Ecto neural progenitor cell (in vitro differentiated cells): ENCODE results near the gene CALCOCO2.
"Not testable (repeated sequence)": the region's sequence is repeated elsewhere in the genome, so short reads cannot be mapped to it uniquely, and the experiment has no call there.

Experiments
- DNase-seq: peaks from one replicate; pipeline ENCODE4 v3.0.0-alpha.2; 2018; ENCODE audit warnings: low spot score

CALCOCO2 gene, protein sequence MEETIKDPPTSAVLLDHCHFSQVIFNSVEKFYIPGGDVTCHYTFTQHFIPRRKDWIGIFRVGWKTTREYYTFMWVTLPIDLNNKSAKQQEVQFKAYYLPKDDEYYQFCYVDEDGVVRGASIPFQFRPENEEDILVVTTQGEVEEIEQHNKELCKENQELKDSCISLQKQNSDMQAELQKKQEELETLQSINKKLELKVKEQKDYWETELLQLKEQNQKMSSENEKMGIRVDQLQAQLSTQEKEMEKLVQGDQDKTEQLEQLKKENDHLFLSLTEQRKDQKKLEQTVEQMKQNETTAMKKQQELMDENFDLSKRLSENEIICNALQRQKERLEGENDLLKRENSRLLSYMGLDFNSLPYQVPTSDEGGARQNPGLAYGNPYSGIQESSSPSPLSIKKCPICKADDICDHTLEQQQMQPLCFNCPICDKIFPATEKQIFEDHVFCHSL

DNA sequence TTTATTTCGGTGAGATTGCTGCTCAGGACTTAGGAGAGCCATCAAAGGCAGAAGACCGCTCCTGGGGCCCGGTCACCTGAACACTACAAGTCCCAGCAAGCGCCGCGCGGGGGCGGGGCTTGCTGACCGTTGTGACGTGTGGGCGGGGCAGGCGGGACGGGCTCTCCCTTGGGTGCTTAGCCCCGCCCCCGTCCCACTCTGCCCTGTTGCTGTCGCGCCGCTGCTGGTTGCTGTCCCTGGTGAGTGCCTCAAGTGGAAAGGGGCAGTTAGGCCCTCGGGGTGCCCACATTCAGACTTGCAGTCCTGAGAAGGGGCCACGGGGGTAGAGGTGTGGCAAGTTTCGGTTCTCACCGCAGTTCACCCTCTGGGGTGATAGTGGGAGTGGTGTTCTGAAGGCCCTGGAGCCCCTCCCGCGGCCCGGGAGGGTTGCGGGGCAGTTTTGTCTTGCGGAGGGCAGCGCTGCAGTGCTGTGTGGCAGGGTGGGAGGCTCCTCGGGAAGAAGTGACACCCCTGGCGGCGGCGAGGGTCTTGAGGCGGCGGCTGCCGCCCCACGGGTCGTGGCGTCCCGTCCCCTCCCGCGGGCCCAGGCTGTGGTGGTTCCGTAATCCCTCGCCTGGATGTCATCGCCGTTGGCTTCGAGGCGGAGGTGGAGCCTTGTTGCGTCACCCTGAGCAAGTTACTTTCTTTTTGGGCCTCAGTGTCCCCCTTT is at the start of gene CALCOCO2:
Gene CALCOCO2 (plus strand): TSS at position 196 of the 709 bp plus-strand sequence. CDS start 10,673 bp downstream, outside the sequence.
- DNase-seq: peak; percentile 97

DNA sequence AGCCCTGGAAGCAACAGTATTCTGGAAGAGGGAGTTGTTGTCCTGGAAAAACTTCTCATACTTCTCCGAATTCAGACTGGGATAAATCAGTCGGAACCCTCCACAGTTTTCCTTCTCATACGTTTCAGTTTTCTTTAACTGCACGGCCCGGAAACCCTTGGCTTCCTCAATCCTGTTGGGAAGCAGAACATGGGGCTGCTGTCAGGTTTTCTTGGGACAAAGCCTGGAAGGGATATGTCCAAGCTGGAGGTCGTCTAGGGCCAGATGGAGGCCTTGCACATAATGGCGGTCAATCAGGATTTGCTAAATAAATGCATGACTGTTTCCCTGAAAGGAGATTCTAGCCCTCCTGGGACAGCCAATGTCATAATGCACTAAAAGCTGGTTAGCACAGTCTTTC is 43.0 kb upstream of the CALCOCO2 start:
- no peak for DNase-seq

DNA sequence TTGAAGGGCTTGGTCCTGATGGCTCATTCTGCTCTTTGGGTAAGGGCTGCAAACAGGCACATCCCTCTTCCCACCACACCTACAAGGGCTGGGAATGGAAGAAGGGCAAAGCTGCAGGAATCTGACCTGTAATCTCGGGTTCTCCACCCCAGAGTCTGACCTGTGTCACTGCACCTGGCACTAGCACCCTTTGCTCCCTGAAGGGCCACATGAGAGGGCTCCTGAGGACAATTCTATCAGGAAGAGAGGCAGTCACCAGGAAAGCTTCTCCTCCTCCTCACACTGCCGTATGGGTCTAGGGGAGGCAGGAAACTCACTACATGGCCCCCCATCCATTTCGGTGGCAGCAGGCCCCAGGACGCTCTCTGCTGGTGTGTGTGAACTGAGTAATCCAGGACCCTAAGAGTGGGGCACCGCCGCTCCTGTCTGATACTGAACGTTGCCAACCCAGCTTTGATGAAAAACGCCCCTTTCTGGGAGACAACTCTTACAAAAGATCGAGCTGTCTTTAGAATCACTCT is 40.2 kb upstream of the CALCOCO2 start:
- no peak for DNase-seq

DNA sequence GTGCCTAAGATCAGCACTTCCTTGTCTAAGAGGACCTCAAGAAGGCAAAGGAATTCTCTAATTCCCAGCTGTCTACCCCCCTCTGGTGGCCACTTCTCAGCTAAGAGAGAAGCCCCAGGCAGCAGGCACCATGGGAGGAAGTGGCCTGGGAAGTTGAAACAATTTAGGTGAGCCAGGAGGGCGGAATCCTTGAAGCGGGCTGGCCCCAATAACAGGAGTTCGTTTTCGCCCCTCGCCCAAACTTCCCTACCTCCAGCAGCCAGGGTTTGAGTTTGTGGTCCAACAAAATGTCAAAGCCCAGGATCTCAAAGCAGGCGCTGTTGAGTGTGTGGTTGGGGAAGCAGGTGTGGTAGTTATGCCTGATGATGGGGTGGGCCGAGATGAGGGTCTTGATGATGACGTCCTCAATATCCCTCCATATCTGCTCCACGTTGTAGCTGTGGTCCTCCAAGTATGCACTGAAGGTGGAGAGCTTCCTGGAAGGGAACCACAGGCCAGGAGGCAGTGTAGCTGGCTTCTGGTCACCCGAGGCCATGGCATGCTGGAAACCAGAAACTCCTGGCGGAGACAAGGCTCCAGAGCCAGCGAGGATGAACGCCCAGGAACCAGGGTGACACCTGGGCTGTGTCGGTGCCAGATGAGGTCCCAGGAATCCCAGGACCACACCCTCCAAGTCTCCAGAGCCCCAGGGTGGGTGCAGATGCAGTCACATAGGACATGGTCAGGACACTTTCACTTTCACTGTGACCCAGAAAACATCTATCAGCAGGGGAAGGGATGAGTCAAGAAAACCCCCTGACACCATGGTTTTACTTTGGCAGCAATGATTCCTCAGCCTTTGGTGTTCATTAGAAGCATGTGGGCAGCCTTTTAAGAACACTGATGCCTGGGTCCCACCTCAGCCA is 39.5 kb upstream of the CALCOCO2 start:
- DNase-seq: peak; percentile 86

DNA sequence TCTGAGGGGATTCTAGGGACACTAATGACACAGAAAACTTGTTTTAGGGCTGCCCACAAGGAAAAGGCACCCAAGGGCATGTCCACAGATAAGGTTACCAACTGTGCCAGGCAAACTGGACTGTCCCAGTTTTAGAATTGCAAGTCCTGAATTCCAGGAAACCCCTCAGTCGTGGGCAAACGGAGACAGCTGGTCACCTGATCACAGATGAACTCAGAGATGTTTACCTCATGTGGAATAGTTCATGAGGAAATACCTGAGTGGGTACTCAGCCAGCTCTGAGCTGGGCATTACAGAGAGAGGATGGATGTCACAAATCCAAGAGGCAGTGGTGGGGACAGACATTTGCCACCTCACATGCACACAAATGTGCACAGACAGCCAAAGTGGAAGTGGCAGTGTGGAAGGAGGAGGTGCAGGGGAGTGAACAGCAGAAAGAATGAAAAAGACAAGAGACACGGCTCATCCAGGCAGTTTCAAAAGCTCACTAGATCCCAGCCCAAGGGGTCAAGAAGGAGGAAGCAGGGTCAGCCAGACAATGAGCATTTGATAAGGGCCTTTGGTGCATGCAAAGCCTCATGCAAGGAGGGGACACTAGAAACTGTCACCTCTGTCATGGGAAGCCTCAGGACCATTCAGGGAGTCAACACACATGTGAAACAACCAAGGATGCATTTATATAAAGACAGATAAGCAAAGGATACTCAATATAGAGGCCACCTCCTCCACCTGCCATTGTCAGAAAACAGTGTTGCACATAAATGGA is 38.6 kb upstream of the CALCOCO2 start:
- DNase-seq: no peak

DNA sequence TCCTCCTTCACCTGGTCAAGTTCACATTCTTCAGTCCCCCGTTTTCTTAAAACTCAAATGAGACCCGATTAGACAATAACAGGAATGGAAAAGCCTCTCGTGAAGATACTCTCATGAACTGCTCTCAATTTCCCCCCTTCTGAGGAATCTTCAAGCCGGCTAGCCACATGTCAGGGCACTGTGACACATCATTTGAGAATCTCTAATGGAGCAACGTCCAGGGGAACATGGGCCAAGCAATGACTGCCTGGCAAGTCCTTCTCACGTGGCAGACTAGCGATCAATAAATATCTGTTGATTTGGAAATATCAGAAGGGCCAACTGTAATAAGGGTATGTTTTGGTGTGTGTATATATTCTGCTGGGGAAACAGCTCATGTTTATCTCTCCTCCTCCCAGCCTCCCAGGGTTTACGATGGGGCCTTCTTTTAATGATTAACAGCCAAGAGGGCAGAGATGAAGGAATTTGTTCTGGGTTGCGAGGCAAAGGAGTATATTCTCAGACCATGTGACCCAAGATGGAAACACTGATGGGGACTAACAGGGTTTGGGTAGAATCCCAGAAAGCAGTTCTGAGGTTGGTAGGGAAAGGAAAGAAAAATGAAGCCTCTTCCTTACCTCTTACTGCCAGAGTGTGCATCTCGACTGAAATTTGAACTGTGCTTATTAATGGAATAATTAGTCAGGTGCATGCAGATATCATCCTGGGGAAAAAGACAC is 35.2 kb upstream of the CALCOCO2 start:
- DNase-seq: no peak

DNA sequence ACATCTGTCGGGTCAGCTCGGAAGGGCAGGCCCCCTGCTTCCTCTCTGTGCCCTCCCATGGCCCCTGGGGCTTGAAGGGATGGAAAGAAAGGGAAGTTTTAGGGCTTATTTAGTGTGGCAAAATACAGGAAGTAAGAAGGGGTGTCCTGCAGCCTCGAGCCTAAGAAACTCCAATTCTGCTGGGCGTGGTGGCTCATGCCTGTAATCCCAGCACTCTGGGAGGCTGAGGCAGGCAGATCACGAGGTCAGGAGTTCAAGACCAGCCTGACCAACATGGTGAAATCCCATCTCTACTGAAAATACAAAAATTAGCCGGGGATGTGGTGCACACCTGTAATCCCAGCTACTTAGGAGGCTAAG is 34.7 kb upstream of the CALCOCO2 start:
- DNase-seq: not testable (repeated sequence)

DNA sequence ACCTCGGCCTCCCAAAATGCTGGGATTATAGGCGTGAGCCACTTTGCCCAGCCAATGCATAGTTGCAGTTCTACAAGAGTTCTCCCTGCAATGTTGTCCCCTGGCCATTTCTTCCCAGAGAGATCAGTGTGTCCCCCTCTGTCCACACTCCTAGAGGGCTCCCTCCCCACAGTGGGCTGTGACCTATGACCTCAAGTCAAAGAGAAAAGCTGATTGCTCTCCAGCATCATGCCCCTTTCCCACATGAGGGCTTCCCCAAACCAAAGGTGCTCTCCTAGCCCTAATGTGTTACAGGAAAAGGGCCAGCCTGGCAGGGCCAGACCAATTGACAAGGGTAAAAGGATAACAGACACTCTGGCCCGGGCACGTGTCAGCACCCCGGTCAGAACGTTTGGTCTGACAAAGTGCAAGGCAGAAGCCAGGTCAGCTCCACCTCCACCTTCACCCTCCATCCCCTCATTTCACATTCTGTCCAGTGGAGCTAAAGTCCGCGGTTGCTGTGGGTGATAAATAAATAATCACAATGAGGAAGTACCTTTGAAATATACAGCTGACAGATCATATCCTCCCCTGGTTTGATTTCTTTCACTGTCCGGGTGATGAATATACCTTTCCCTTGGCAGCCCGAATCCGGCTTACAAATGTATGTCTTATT is 31.6 kb upstream of the CALCOCO2 start:
- DNase-seq: no peak

DNA sequence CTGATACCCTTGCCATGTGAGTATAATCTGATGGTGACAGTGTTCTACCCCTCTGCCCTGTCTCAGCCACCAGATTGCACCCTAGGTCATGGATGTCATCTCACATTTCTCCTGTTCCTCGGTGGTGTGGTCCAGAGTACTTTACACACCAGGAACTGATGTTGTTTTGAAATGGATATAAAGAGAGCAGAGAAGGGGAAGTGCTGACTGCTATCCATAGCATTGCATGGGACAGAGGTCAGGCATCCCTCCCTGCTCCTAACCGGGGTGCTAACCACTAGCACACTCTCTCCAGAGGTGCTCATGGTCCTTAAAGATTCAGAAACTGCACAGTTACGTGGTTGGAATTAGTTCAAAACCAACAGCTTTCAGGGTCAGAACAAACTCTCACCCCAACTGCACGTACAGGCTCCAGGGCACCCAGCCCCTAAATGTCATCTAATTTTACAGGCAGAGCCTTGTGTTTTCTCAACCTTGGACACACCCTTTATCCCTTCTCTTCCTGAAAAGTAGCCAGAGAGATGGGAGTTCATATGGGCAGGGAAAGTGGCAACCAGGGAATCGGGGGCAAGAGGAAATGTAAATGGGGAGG is 30.1 kb upstream of the CALCOCO2 start:
- DNase-seq: no peak

DNA sequence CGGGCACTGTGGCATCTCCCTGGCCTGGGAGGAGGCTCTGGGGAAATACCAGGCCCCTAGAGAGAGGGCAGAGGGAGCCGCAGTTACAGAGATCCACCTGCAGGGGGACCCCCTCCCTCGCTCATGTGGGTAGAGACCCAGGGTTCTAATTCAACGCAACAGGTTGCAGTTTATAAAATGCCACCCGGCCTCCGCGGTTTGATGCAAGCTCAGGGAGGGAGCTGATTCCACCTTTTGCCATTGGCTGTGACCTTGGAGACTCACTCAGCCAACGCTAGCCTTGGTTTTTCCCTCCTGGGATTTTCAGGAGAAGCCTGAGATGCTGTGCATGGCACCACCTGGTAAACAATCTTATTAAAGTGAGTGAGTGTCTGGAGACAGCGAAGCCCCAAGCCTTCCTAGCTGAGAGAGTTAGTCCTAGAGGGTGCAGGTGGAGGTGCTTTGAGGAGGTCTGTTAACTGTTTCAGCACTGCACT is 25.9 kb upstream of the CALCOCO2 start:
- peak; percentile 92 for DNase-seq

DNA sequence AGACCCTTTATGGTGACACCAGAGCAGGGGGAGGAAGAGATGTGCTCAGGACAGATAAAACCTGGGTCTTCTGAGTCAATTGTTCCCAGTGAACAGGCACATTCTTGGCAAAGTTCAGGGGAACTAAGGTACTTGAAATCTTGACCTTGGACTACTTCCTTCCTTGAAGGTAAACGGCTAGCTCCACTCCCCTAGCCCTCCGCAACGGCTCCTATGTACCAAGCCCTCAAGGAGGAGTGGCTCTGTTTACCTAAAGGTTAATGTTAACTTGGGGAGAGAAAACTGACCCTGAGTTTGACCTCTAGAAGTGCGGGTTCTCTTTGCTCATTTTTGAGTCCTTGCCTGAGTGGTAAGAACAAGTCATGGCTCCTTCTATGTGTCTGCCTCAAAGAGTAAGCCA is 21.7 kb upstream of the CALCOCO2 start:
- DNase-seq: no peak

DNA sequence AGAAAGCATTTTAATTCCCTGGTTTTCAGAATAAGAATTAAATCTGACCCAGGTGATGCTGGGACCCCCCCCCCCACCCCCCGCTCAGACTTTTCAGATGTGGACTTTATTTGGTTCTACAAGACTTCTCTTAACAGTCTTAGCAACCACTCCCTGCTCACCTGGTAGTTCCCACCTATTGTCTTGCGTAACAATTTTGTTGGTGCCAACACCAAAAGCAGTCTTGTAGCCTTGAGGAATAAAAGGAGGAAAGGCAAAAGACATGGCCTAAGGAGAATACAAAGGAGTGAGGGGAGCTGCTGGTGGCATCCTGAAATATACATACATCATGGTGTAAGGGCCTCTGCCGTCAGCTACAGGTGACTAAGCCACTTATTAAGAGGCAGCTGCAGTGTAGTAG is 18.8 kb upstream of the CALCOCO2 start:
- no peak for DNase-seq

DNA sequence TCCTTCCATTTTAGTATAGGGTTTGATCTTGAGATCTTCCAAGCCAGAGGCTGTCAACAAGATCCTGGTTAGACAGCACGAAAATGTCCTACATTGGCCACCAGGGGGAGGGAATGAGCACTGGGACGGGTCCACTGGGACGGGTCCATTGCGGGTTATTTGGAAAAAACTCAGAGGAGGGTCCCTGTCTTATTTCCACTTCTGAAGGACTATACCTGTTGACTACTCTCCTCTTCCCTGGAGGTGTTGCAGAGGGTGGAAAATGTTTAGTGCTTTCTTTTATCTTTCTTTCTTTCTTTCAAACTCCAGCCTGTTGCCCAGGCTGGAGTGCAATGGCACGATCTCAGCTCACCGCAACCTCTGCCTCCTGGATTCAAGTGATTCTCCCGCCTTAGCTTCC is 16.3 kb upstream of the CALCOCO2 start:
- DNase-seq: peak; percentile 74

DNA sequence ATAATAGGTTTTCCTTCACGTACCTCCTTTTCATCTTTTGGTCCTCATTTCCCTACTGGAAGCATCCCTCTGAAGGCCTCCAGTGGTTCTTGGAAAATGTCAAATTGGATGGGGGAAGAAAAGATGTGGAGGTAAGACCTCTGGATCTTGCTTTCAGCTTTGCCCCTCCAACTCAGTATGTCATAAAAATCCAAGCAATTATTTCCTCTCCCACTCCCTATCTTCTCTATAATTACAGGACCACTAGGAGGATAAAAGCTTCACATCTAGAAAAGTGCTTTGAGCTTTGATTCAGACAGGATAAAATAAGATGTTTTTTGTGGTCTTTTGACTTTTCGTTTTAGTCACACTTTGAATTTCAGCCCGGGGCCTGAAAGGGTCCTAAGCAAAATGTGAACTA is 15.5 kb upstream of the CALCOCO2 start:
- DNase-seq: no peak

DNA sequence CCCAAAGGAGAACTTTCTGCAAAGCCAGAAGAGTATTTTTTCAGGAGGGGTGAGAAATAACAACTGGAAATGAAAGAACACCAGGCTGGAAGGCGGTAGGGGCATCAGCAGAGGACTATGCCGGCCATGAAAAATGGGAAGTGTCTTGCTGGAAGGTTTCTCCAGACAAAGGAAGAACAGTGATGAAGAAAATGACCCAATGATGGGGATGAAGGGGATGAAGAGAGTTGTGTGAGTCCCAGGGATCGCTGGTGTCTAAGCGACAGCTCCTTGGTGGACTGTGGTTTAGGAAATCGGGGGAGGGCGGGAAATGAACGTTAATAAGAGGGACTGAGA is 14.4 kb upstream of the CALCOCO2 start:
- no peak for DNase-seq

DNA sequence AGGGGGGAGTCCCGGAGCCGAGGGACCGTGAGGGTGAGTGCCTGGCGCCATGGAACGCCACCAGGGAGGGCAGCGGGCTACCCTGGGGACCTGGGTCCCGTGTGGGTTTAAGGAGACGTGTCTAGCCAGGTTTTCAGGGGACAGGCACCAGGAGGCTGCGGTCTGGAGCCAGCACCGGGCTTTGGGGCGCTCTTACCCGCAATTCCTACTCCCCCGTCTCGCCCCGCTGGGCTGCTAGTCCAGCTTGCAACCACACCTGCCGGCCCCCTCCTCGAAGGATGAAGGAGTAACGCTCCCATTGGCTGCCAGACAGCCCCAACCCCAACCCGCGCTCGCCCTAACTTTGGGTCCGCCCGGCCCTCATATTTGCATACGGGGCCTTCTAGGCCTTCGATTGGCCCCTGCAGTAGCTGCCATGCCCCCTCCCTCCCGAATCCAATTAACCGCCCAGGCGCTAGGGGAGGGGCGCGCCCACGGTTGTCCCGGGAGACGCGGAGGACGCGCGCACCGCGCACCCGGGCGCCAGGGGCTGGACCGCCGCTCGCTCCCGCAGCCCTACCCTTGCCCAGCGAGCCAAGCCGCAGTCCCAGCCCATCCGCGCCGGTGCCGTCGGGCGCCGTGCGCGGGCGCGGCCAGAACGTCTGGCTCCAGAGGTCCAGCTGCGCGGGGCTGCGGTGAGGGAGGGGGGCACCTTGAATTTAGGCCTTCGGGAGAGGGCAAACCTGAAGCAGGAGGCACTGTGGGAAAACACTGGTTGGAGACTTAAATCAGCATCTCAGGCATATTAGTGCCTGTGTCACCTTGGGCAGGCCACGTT is 13.9 kb upstream of the CALCOCO2 start, which contains the start of gene TTLL6:
Gene TTLL6 (minus strand): TSS at position 456 of the 817 bp plus-strand sequence. CDS start 157 bp downstream, at position 299.
- peak; percentile 99 for DNase-seq

DNA sequence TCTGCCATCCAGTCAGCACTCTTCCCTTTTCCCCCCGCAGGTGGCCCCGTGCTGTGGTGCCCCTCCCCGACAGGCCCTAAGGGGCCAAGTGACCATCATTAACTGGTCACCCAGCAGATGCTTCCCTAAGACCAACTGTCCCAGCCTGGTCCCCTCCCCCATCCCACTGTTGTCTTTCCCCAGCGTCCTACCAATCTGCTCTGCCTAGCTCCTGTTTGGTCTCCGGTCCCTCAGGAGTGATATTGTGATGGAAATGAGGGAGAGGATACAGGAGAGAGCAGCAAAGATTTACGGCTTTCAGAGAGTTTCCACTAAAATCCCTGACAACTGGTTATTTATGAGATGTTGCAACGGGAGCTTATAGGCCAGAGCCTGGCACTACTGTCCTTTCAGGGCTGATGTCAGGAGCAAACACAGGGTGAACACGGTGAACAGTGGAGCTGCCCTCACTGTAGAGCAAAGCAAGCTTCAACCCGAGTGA is 12.4 kb upstream of the CALCOCO2 start:
- DNase-seq: peak; percentile 72

DNA sequence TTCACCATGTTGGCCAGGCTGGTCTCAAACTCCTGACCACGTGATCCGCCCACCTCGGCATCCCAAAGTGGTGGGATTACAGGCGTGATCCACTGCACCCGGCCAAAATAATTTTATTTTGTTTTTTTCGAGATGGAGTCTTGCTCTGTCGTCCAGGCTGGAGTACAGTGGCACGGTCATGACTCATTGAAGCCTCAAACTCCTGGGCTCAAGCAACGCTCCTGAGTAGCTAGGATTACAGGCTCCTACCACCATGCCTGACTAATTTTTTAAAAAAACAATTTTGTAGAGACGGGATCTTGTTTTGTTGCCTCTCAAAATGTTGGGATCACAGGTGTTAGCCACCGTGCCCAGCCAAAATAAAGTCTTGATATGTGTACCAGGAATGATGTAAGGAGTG is 11.4 kb upstream of the CALCOCO2 start:
- no peak for DNase-seq

DNA sequence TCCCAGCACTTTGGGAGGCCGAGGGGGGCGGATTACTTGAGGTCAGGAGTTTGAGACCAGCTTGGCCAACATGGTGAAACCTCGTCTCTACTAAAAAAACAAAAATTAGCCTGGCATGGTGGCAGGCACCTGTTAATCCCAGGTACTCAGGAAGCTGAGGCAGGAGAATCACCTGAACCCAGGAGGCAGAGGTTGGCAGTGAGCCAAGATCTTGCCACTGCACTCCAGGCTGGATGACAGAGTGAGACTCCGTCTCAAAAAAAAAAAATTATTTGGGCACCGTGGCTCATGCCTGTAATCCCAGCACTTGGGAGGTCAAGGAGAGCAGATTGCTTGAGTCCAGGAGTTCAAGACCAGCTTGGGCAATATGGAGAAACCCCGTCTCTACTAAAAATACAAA is 9.9 kb upstream of the CALCOCO2 start:
- DNase-seq: not testable (repeated sequence)
